ENCODE data around the gene MED12L. TPM values are rescaled to one million over a fixed set of nuclear protein-coding genes. Genes with fewer than 3 reads are reported as not detected.

MED12L gene
- polyA plus RNA-seq, 1 of the 3 experiments (the other 2 are of a cell fraction) = 0.03 TPM

GRCh38 chr3:151400341-151400740, 314.9 kb downstream of the MED12L start:
- Histone ChIP-seq H3K4me2 (no peak overlapping the region), H3K27ac (ENCODE audit: low read depth in 2 of 2, low read length in 1 of 2) (no peak overlapping the region), H3K36me3 (replicated peaks in 1 of 2; ENCODE audit: control insufficient read depth in 1 of 2, insufficient read depth in 2 of 2, low read length in 1 of 2) (no peaks in the 10 kb centered on the region), H3K9ac (no peak overlapping the region), H3K27me3 (ENCODE audit: insufficient read depth) (no peaks in the 10 kb centered on the region), H3K4me3 (ENCODE audit: low read depth in 2 of 2, low read length in 1 of 2) (no peak overlapping the region), H3K4me1 (ENCODE audit: control insufficient read depth in 1 of 2, insufficient read depth in 2 of 2, low read depth in 1 of 2, low read length in 1 of 2) (peaks cover 0 to 2% of the 10 kb centered on the region in 2 experiments; a peak in 2 of 4 replicates), H3F3A (replicated peaks; ENCODE audit: insufficient read depth) (no peaks in the 10 kb centered on the region), H3K79me2 (ENCODE audit: insufficient read depth) (no peaks in the 10 kb centered on the region), H4K20me1 (ENCODE audit: insufficient read depth) (no peaks in the 10 kb centered on the region), H3K9me2 (no peaks in the 10 kb centered on the region), H3K9me3 (no peaks in the 10 kb centered on the region), H2AFZ (ENCODE audit: low read depth) (no peak overlapping the region)
- no peak for DNase-seq
- ChIA-PET POLR2A (no interaction called here), CTCF (no interaction called here)
- no peak for TF ChIP-seq RXRA (IDR thresholded peaks at IDR 0.05; ENCODE audit: borderline replicate concordance, low read depth)
- no peak for TF ChIP-seq USF2 (IDR thresholded peaks at IDR 0.05; ENCODE audit: borderline replicate concordance, low read depth, low read length)
- TF ChIP-seq, protein P1, sequence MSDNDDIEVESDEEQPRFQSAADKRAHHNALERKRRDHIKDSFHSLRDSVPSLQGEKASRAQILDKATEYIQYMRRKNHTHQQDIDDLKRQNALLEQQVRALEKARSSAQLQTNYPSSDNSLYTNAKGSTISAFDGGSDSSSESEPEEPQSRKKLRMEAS (IDR thresholded peaks at IDR 0.05; ENCODE audit: low read depth) = no peak
- TF ChIP-seq SIN3A (IDR thresholded peaks at IDR 0.05; ENCODE audit: borderline replicate concordance, low read depth, low read length) = no peak
- TF ChIP-seq GABPA (IDR thresholded peaks at IDR 0.05; ENCODE audit: low read depth) = no peak
- TF ChIP-seq EZH2phosphoT487 (IDR thresholded peaks at IDR 0.05; ENCODE audit: borderline replicate concordance, low read depth) = no peak
- TF ChIP-seq TCF12 (IDR thresholded peaks at IDR 0.05) = no peak
- TF ChIP-seq USF1 (IDR thresholded peaks at IDR 0.05; ENCODE audit: borderline replicate concordance, low read depth) = no peak
- TF ChIP-seq MEF2A (IDR thresholded peaks at IDR 0.05; ENCODE audit: borderline replicate concordance, low read depth) = no peak
- TF ChIP-seq GATA2 (CRISPR knock-in tag; IDR thresholded peaks at IDR 0.05) = no peak
- TF ChIP-seq, protein P2, sequence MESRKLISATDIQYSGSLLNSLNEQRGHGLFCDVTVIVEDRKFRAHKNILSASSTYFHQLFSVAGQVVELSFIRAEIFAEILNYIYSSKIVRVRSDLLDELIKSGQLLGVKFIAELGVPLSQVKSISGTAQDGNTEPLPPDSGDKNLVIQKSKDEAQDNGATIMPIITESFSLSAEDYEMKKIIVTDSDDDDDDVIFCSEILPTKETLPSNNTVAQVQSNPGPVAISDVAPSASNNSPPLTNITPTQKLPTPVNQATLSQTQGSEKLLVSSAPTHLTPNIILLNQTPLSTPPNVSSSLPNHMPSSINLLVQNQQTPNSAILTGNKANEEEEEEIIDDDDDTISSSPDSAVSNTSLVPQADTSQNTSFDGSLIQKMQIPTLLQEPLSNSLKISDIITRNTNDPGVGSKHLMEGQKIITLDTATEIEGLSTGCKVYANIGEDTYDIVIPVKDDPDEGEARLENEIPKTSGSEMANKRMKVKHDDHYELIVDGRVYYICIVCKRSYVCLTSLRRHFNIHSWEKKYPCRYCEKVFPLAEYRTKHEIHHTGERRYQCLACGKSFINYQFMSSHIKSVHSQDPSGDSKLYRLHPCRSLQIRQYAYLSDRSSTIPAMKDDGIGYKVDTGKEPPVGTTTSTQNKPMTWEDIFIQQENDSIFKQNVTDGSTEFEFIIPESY (IDR thresholded peaks at IDR 0.05; ENCODE audit: borderline replicate concordance, low read depth) = no peak
- TF ChIP-seq POLR2AphosphoS5 (IDR thresholded peaks at IDR 0.05; ENCODE audit: low read depth, low read length) = no peak
- TF ChIP-seq EP300 (IDR thresholded peaks at IDR 0.05; ENCODE audit: borderline replicate concordance in 1 of 2, low read depth in 1 of 2, low read length in 1 of 2) = no peak
- TF ChIP-seq MXI1 (IDR thresholded peaks at IDR 0.05; ENCODE audit: low read depth, low read length) = no peak
- 64% methylated on average over 4 of the region's 4 CpGs for WGBS (ENCODE audit: low lambda C conversion rate)

DNA sequence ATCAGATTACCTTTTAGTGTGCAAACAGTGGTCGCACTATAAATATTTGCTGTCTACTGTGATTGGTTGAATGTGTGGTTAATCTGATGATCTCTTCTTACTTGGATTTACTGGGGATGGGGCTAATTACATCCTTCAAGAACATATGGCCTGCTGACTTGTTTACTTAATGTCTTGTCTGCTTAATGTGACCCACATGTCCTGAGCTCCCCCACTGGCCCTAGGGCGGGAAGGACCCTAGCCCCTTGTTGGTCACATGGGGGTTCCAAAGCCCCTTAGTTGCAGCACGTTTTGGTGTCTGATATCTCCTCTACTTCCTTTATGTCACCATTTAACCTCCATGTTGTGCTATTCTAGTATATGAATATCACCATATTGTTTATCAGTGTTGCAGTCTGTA, 316.9 kb downstream of the MED12L start:
- 49% methylated on average over 3 of the region's 3 CpGs for WGBS (ENCODE audit: low lambda C conversion rate)
- Histone ChIP-seq H2AFZ (ENCODE audit: low read depth) (no peak overlapping the region), H3K9ac (no peak overlapping the region), H3K4me2 (no peak overlapping the region), H3K9me2 (no peaks in the 10 kb centered on the region), H3K27me3 (ENCODE audit: insufficient read depth) (no peaks in the 10 kb centered on the region), H3K27ac (ENCODE audit: low read depth in 2 of 2, low read length in 1 of 2) (no peak overlapping the region), H3K4me1 (ENCODE audit: control insufficient read depth in 1 of 2, insufficient read depth in 2 of 2, low read depth in 1 of 2, low read length in 1 of 2) (peaks cover 0 to 2% of the 10 kb centered on the region in 2 experiments; a peak in 2 of 4 replicates), H3F3A (replicated peaks; ENCODE audit: insufficient read depth) (no peaks in the 10 kb centered on the region), H3K4me3 (ENCODE audit: low read depth in 2 of 2, low read length in 1 of 2) (no peak overlapping the region), H3K36me3 (replicated peaks in 1 of 2; ENCODE audit: control insufficient read depth in 1 of 2, insufficient read depth in 2 of 2, low read length in 1 of 2) (no peaks in the 10 kb centered on the region), H4K20me1 (ENCODE audit: insufficient read depth) (no peaks in the 10 kb centered on the region), H3K9me3 (no peaks in the 10 kb centered on the region), H3K79me2 (ENCODE audit: insufficient read depth) (no peaks in the 10 kb centered on the region)
- ChIA-PET POLR2A (no interaction called here), CTCF (interaction anchor here (1.2 kb wide), 1 partner anchor 28 kb away, joined by 3 read pairs; no protein-coding TSS in a partner anchor)
- no peak for DNase-seq
- no peak for TF ChIP-seq SIN3A (IDR thresholded peaks at IDR 0.05; ENCODE audit: borderline replicate concordance, low read depth, low read length)
- no peak for TF ChIP-seq TEAD4 (IDR thresholded peaks at IDR 0.05; ENCODE audit: borderline replicate concordance, insufficient read depth)
- no peak for TF ChIP-seq YY1 (IDR thresholded peaks at IDR 0.05; ENCODE audit: low read depth)
- TF ChIP-seq POLR2AphosphoS5 (IDR thresholded peaks at IDR 0.05; ENCODE audit: low read depth, low read length) = no peak
- no peak for TF ChIP-seq EP300 (IDR thresholded peaks at IDR 0.05; ENCODE audit: borderline replicate concordance in 1 of 2, low read depth in 1 of 2, low read length in 1 of 2)
- TF ChIP-seq RFX5 (IDR thresholded peaks at IDR 0.05; ENCODE audit: low read length) = no peak
- TF ChIP-seq GATA2 (CRISPR knock-in tag; IDR thresholded peaks at IDR 0.05) = no peak
- TF ChIP-seq RCOR1 (IDR thresholded peaks at IDR 0.05; ENCODE audit: low read length) = no peak
- TF ChIP-seq CTCF (IDR thresholded peaks at IDR 0.05) = no peak
- TF ChIP-seq SMC3 (IDR thresholded peaks at IDR 0.05; ENCODE audit: low read depth, low read length) = no peak
- TF ChIP-seq MXI1 (IDR thresholded peaks at IDR 0.05; ENCODE audit: low read depth, low read length) = no peak

Data from SK-N-SH (cell line).